Measurements from ENCODE around the gene GAS6.
A peak's percentile ranks its signal among the peaks of the same experiment; 100 is the strongest.

The GAS6 gene

DNA sequence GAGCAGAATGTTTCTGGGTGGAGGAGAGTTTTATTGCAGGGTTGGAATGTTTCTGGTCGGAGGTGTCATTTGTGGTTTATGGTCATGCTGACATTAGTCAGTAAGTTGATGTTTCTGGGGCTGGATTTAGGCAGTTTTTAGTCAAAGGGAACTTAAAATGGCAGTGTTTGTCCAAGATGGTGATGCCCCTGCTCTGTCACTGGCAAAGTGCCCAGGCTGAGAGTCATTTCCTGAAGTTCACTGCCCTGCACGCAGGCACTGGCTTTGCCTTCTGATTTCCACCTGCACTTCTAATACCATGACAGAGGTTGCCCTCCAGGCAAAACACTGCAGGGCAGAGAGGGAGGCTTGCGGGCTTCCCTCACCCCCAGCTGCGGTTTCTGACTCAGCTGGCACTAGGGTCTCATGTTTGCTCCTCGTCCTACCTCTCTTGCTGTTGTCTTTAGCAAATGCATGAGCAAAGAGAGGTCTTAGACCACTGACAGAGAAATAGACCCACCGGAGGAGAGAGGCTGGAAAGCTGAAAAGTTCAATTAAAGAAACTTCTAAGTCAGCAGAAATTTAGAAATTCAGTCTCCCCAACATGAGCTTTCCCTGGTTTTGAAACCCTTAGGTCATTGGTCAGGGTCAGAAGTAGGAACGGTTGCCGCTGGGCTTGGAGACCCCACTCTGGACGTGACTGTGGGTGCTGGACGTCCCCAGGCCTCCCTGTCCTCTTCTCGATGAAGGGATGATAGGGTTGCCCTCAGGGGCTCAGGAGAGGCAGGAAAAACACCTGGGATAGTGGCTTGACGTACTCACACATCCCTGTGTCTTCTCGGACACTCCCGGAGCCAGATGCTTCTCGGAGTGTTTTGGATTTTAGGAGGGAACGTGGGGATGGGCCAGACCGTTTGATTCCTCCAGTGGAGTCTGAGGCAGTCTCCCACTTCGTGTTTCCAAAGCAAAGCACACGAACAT lies 78.5 kb downstream of the GAS6 start:
- DNase-seq: no peak

DNA sequence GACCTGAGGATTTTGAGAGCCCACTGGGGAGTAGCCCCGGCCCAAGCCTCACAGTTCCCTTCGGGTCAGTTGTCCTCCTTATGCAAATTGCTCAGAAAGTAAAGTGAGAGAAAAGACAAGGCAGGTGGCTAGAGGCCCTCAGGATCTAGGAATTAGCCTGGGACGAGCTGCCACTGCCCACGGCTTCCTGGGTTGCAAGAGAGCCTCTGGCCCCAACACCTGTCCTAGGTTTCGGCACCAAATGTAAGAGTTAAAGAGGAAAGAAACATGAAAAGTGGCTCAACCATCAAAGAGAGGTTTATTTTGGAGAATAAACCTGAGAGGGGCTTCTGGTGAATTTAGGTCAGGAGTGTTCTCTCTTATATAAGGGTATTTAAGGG lies 79.2 kb downstream of the GAS6 start:
- DNase-seq: no peak

DNA sequence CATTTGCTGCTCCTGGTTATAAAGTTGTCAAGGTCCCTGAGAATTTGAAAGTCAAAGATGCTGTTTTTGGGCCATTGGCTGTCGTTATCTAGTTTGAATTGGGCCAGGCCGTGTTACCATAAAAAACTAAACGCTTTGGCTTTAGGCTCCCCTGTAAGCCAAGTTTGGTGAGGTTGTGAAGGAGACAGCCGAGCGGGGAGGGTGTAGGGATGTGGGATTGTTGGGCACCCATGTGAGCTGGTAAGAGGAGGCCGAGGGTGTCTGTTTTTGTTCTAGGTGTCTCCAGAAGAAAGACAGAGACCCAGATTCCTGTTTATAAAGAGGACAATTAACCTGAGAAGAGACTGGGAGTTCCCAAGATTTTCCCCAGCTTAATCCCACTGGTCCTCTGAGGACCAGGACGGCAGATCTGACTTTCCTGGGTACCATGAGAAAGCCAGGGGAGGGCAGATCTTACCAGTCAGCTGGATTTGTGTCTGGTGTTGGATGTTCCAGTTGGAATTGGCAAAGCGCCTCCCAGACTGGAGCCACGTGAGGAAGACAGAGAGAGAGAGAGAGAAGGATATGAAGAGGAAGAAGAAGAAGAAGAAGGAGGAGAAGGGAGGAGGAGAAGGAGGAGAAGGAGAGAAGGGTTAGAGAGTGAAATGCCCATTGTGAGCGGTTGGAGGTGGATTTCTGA lies 79.8 kb downstream of the GAS6 start:
- DNase-seq: no peak

DNA sequence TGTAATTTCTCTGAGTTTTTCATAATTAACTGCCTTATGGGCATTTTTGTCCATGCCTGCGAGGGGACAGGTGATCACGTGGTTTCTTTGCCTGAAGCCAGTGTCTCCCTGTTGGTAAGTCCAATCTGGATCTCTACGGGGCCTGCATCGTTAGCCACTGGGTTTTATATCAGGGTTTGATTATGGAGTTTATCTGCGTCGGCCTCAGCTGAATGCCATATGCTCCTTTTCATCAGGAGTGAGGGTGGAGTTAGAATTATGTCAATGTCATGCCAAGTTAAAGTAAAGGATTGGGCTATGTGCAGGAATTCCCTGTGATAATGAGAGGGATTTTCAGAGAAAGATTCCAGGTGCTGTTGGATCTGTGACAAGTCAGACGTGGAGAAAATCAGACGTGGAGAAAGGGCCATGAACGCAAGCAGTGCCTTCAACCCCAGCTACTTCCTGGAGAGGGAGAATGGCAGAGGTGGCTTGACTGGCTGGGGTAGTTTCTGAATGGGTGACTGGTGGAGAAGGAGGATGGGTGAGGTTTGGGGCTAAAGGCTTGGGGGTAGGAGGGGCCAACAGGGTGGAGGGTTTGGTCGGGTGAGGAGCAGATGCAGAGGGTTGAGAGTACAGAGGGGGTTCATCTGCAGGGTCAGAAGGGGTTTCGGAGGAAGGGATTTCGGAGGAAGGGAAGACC lies 80.5 kb downstream of the GAS6 start:
- no peak for DNase-seq

DNA sequence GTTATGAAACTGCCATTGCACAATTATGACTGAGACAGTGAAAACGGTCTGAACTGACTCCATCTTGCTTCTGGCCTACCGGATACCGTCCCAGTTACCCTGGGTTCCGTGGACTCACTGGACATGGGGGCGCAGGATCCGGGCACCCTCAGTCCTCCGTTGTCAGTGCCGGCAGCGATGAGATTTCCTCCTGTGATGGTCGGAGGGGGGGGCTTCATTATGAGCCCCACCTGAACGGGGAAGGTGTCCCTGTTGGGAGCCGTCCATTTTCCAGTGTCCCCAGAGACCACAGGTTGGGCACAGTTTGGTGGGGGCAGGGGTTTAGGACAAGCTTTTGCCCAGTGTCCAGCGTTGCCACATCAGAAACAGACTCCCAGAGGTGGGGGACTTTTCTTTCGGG lies 81.4 kb downstream of the GAS6 start:
- DNase-seq: no peak

DNA sequence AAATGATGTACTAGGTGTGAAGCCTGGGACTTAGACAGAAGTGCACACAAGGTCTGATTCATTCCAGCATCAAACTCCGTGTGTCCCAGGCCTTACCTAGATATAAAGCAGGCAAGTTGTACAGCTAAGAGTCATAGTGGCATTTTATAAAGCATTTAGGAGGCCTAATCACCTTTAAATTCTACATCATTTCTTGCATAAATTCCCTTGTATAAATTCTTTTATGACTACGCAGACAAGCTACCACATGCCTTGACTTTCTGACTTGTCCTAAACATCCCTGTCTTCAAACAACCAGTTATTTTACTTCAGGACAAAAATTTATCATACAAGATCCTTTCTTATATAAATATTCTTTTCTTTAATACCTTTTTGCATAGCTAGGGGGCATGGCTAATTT lies 82.3 kb downstream of the GAS6 start:
- no peak for DNase-seq

DNA sequence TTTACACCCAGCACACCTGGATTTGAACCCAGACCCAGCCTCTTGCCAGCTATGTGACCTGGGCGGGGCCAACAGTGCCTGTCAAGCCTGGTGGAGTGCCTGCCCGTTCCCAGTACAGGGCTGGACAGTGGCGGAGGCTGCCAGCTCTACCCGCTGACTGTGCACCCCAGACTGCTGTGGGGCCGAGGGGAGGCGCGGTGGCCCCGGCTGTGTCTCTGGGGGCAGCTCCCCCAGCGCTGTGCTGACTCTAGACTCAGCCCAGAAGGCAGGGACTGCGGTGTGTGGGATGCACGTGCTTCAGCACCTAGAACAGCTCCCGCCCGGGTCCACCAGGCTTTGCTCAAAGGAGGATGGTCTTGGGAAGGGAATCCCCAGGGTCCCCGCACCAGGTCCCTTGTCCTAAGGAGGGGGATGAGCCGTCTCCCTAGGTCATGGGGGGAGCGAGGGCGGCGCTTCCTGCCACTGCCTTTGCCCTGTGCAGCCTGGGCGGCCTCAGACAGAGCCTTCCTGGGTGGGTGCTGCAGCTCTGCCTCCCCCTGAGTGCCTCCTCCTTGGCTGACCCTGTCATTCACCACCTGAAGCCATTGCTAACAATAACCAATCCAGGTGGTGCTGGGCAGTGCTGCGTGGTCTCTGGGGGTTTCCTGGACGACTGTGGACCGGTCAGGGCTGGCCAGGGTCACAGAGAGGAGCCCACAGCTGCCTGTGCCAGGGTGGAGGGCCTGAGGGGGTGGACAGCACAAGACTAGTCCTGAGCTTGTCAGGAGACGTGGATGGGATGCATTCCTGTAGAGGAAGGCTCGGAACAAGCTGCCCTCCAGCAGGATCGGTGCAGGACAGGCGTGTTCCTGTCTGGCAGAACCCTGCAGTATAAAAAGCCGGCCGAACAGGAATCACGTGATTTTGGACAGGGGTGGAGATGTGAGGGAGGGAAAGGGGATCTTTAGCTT lies 86.3 kb downstream of the GAS6 start:
- no peak for DNase-seq

DNA sequence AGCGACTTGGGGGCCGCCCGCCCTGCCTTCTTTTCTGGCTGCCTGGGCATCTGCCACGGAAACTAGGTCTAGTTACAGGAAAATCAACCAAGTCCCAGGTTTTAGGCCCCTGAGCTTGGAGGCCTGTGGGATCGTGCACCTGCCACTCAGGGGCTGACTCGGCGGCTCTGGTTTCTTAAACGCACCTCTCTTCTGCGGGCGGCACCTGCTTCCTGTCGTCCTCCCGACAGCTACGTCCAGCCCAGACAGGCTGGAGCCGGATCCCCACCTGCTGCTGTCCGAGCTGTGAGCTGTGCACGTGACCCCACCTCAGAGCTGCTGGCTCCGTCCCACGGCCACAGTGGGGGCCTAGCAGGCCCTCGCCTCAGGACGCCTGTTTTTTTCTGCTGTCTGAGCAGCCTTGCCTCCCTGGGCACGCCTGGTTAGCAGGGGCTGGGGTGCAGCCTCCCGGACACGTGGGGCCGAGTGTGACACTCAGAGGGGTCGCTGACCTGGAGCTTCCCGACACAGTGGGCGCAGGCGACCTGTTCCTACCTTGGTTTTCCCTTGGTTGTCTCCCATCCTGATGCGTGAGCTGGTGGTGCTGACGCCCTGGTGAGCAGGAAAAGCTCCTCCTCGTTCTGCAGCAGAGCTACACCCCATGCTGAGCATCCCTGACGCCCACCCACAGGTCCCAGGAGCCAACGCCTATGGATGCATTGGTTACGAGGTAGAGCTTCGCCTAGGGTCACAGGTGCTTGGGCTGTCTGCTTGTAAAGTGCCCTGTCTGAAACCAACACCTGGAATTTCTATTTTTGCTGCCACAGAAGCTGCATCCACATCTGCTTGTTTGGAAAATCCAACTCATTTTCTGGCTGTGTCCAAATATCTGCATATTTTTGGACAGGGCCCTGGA lies 87.4 kb downstream of the GAS6 start:
- DNase-seq: no peak

DNA sequence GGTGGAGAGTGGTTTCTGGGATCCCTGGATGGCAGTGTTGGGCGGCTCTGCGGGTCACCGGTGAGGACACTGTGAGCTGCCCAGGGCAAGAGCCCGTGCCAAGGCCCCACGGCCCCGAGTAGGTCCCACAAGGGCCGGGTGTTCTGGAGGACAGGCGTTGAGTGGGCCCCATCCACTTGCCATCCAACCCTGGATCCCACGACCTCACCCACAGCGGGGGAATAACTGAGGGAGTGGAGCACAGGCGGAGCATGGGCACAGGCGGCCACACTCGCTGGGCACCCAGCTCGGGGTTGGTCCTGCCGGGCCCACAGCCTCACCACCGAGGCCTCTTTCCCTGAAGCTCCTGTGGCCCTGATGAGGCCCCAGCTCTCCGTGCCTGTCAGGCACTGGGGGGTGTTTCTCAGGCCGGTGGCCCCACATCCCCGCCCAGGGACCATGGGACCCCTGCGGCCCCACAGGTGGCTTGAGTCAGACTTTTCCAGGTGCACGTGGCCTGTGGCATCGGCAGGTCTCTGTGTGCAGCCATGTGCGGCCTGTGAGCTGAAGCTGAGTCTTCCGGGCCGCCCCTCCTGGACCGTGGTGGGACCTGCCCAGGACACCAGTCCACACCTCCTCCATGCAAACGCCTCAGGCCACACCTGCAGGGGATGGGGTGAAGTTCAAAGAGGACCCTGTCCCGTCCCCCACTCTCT lies 88.3 kb downstream of the GAS6 start:
- DNase-seq: no peak

DNA sequence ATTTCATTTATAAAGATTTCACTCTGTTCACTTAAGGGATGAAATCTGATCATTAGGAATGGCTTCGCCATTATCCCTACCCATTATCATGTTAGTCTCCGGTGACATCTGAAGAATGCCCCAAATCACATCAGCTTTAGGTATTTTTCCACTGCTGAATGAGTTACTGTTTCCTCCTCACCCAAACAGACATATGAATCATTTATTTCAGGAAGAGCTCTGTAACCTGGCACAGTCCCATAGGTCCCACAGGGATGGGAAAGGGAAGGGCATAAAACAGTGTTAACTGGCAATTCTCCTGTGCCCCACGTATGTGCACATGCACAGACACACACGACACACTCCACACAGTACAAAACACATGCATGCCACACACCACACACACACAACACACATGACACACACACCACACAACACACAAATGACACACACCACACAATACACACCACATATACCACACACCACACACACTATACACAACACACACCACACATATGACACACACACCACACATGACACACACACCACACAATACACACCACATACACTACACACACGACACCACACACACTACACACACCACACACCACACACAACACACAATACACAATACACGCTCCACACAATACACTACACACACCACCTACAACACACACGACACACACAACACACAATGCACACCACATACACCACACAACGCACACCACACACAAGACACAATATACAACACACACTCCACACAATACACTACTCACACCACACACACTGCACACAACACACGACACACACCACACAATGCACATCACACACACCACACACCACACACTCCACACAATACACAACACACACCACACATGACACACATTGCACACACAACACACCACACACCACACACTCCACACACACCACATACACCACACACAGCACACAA lies 89.4 kb downstream of the GAS6 start:
- DNase-seq: no peak

DNA sequence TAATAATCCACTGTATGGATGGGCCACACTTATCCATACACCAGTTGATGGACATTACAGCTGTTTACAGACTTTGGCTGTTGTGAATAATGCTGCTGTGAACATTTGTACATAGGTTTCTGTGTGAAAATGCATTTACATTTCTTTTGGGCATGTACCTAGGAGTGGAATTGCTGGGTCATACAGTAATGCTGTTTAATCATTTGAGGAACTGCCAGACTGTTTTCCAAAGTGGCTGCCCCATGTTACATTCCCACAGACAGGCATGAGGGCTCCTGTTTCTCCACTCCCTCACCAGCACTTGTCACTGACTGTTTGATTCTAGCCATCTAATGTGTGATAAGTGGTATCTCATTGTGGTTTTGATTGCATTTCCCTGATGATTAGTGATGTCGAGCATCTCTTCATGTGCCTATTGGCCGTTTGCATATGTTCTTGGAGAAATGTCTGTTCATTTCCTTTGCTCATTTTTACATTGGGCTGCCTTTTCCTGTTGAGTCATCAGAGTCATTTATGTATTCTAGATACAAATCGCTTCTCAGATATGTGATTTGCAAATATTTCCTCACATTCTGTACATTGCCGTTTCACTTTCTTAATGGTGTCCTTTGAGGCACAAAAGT lies 92.1 kb downstream of the GAS6 start:
- DNase-seq: peak; percentile 3

DNA sequence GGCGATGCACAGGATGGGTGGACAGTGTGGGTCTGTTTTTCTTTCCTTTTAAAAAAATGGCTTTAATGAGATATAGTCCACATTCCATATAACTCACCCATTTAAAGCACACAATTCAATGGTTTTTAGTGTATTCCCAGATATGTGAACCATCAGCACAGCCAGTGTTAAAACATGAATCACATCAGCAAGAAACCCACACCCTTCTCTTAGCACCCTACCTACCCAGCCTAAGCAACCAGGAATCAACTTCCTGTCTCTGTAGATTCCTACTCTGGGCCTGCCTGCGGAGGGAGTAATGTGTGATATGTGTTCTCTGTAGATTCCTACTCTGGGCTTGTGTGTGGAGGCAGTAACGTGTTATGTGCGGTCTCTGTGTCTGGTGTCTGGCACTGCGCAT lies 92.9 kb downstream of the GAS6 start:
- DNase-seq: no peak

Measured in CD4-positive, alpha-beta T cell treated with Interleukin-4 for 4 hours (primary cell).